HG02938 (cell line): ENCODE data around the gene POTEJ.
A peak's percentile ranks its signal among the peaks of the same experiment; 100 is the strongest.
"Not testable (repeated sequence)": the region's sequence is repeated elsewhere in the genome, so short reads cannot be mapped to it uniquely, and the experiment has no call there.

Experiments
- ATAC-seq: cut with Tn5 transposase; IDR thresholded peaks from one replicate; pipeline ENCODE4 v1.9.1; 2021; ENCODE audit warnings: mild to moderate bottlenecking, moderate library complexity; ENCODE audit not compliant: unreplicated experiment

The POTEJ gene

GRCh38 chr2:130611140-130611539 lies at the start of gene POTEJ:
TSS of gene POTEJ (plus strand) at chr2:130611440. CDS start at chr2:130611533, 93 bp downstream.
- not testable (repeated sequence) for ATAC-seq

- not testable (repeated sequence) for ATAC-seq
These were observed 45.1 kb upstream of the POTEJ start for GRCh38 chr2:130566165-130566564.

GRCh38 chr2:130571929-130572328 lies 39.3 kb upstream of the POTEJ start:
- ATAC-seq = not testable (repeated sequence)

- ATAC-seq = not testable (repeated sequence)
These were observed 37.0 kb upstream of the POTEJ start for GRCh38 chr2:130574230-130574629.

GRCh38 chr2:130576209-130576784 lies 34.9 kb upstream of the POTEJ start:
- not testable (repeated sequence) for ATAC-seq

GRCh38 chr2:130577559-130577958 lies 33.7 kb upstream of the POTEJ start:
- ATAC-seq = not testable (repeated sequence)

GRCh38 chr2:130579121-130579520 lies 32.1 kb upstream of the POTEJ start:
- ATAC-seq = not testable (repeated sequence)

GRCh38 chr2:130581491-130581890 lies 29.7 kb upstream of the POTEJ start:
- ATAC-seq = not testable (repeated sequence)

GRCh38 chr2:130582970-130583369 lies 28.3 kb upstream of the POTEJ start:
- ATAC-seq = not testable (repeated sequence)

GRCh38 chr2:130583582-130583981 lies 27.7 kb upstream of the POTEJ start:
- ATAC-seq = not testable (repeated sequence)

GRCh38 chr2:130584726-130585125 lies 26.5 kb upstream of the POTEJ start:
- ATAC-seq = not testable (repeated sequence)

- peak; percentile 55 for ATAC-seq
These were observed 22.4 kb upstream of the POTEJ start for GRCh38 chr2:130588688-130589458.

GRCh38 chr2:130590170-130590841 lies 20.9 kb upstream of the POTEJ start:
- not testable (repeated sequence) for ATAC-seq

- ATAC-seq = not testable (repeated sequence)
These were observed 20.3 kb upstream of the POTEJ start for GRCh38 chr2:130590842-130591359.

GRCh38 chr2:130592791-130593414 lies 18.3 kb upstream of the POTEJ start:
- not testable (repeated sequence) for ATAC-seq

GRCh38 chr2:130594011-130594410 lies 17.2 kb upstream of the POTEJ start:
- ATAC-seq = not testable (repeated sequence)

GRCh38 chr2:130596757-130597156 lies 14.5 kb upstream of the POTEJ start:
- not testable (repeated sequence) for ATAC-seq

GRCh38 chr2:130597994-130598393 lies 13.2 kb upstream of the POTEJ start:
- ATAC-seq = not testable (repeated sequence)

- ATAC-seq = not testable (repeated sequence)
These were observed 12.8 kb upstream of the POTEJ start for GRCh38 chr2:130598463-130598862.

GRCh38 chr2:130599393-130599792 lies 11.8 kb upstream of the POTEJ start, which contains the start of gene CFC1:
TSS of gene CFC1 (minus strand) at chr2:130599575. CDS start at chr2:130599287, 288 bp downstream.
- ATAC-seq = not testable (repeated sequence)

GRCh38 chr2:130599926-130600325 lies 11.3 kb upstream of the POTEJ start:
- ATAC-seq = not testable (repeated sequence)
